ENCODE data around the gene SLC5A12. TPM values are rescaled to one million over a fixed set of nuclear protein-coding genes. Genes with fewer than 3 reads are reported as not detected.

The SLC5A12 gene
- total RNA-seq, 8 experiments from 2014 or later: 0.31 to 4.6 (median 1.8) TPM

GRCh38 chr11:26623076-26623659, 98.7 kb downstream of the SLC5A12 start:
- Histone ChIP-seq H3K4me3 (no peak overlapping the region), H3K4me1 (replicated peaks in 1 of 2) (no peaks in the 10 kb centered on the region), H3K27ac (no peak overlapping the region)
- WGBS, 10 experiments: 14 to 100% (median 42%) methylated on average over 1 to 2 of the region's 2 CpGs; no CpG with 5 or more reads in 4 of the 10 experiments
- peak in 4 of 8 experiments; percentile 8 to 59 (median 37) for ATAC-seq (replicated peaks in 6 of 8)
- in situ Hi-C loops (cut with MboI; ENCODE audit: low pct_unique_long_range_greater_than_20kb in 2 of 9, low sequenced_read_pairs in 9 of 9, unreplicated experiment in 9 of 9): no loop called here

GRCh38 chr11:26622181-26622580, 99.7 kb downstream of the SLC5A12 start:
- Histone ChIP-seq H3K27ac (no peak overlapping the region), H3K4me3 (no peak overlapping the region), H3K4me1 (replicated peaks in 1 of 2) (no peaks in the 10 kb centered on the region)
- ATAC-seq (replicated peaks in 6 of 8): peak in 3 of 8 experiments; percentile 32 to 47 (median 44)
- in situ Hi-C loops (cut with MboI; ENCODE audit: low pct_unique_long_range_greater_than_20kb in 2 of 9, low sequenced_read_pairs in 9 of 9, unreplicated experiment in 9 of 9): no loop called here
- WGBS, 10 experiments: 17 to 100% (median 80%) methylated on average over 1 to 2 of the region's 2 CpGs; no CpG with 5 or more reads in 4 of the 10 experiments

GRCh38 chr11:26621132-26621531, 100.7 kb downstream of the SLC5A12 start:
- ATAC-seq (replicated peaks in 6 of 8): peak in 5 of 8 experiments; percentile 35 to 97 (median 63)
- no peaks in the 10 kb centered on the region for H3K4me1 ChIP-seq (replicated peaks in 1 of 2)
- H3K27ac ChIP-seq: no peak overlapping the region
- no peak overlapping the region for H3K4me3 ChIP-seq
- in situ Hi-C loops (cut with MboI; ENCODE audit: low pct_unique_long_range_greater_than_20kb in 2 of 9, low sequenced_read_pairs in 9 of 9, unreplicated experiment in 9 of 9): no loop called here

- 80 to 100% (median 93%) methylated on average over 1 of the region's 1 CpG; no CpG with 5 or more reads in 1 of the 10 experiments for WGBS, 10 experiments
These were observed 101.4 kb downstream of the SLC5A12 start for GRCh38 chr11:26620282-26621045.

DNA sequence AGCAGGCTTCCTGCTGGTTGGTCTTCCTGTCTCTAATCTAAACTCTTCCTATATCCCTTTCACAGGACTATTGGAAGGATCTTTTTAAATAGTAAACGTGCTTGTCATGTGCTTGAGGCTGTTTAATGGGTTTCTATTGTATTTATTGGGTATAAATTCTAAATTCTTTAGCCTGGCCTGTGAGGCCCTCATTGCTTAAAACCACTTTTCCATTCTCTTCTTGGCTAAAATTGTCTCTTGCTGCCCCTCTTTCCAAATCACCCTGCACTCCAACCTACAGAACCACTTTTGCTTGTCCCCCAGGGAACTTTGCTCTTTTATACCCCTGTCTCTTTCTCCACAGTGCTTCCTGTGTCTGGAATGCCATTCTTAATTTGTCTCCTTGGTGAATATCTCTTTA, 103.4 kb downstream of the SLC5A12 start:
- 0 to 75% (median 22%) methylated on average over 1 of the region's 1 CpG; no CpG with 5 or more reads in 1 of the 10 experiments for WGBS, 10 experiments
- in situ Hi-C loops (cut with MboI; ENCODE audit: low pct_unique_long_range_greater_than_20kb in 2 of 9, low sequenced_read_pairs in 9 of 9, unreplicated experiment in 9 of 9): no loop called here
- Histone ChIP-seq H3K4me3 (no peak overlapping the region), H3K27ac (no peak overlapping the region), H3K4me1 (replicated peaks in 1 of 2) (no peaks in the 10 kb centered on the region)
- no peak for ATAC-seq (replicated peaks in 6 of 8)

More at GRCh38 chr11:26620282-26621045, 101.4 kb downstream of the SLC5A12 start:
- no peak overlapping the region for H3K4me3 ChIP-seq
- ATAC-seq (replicated peaks in 6 of 8): peak in 2 of 8 experiments; percentile 45 to 49
- H3K27ac ChIP-seq: no peak overlapping the region
- no peaks in the 10 kb centered on the region for H3K4me1 ChIP-seq (replicated peaks in 1 of 2)
- in situ Hi-C loops (cut with MboI; ENCODE audit: low pct_unique_long_range_greater_than_20kb in 2 of 9, low sequenced_read_pairs in 9 of 9, unreplicated experiment in 9 of 9): no loop called here

Other genes starting within 250 kb of the SLC5A12 start
- 1 to 10 TPM in 1 of 8 experiments, under 1 TPM in 4, not detected in 3; 0.14 to 2.6 (median 0.38) TPM for gene MUC15, start 149.8 kb downstream of the SLC5A12 start, total RNA-seq

All from motor neuron (in vitro differentiated cells).